MM.1S (cell line): ENCODE data around the gene LRRTM4.

Experiments used
- DNase-seq: peaks from one replicate; pipeline ENCODE4 v3.0.0-alpha.2; 2015
- H2AFZ ChIP-seq: fragments of 300-600 bp; sonication (generic); 2 replicates; pipeline ENCODE4 v1.6.0; 2016; ENCODE audit warnings: antibody characterized with exemption, low read length
- H3F3A ChIP-seq: fragments of 300-600 bp; sonication (generic); 2 replicates; pipeline ENCODE4 v1.6.1; 2016; ENCODE audit warnings: mild to moderate bottlenecking, antibody characterized with exemption, low read length, moderate library complexity, mixed read lengths; ENCODE audit not compliant: insufficient read depth
- H3K27ac ChIP-seq: fragments of 300-600 bp; sonication (generic); 2 replicates; pipeline ENCODE4 v1.5.1; 2016; ENCODE audit warnings: mild to moderate bottlenecking, low read length
- H3K27me3 ChIP-seq: fragments of 300-600 bp; sonication (generic); replicated peaks from 2 replicates; pipeline ENCODE4 v1.6.0; 2016; ENCODE audit warnings: low read length; ENCODE audit not compliant: insufficient read depth
- H3K36me3 ChIP-seq: fragments of 300-600 bp; sonication (generic); replicated peaks from 2 replicates; pipeline ENCODE4 v1.6.1; 2016; ENCODE audit warnings: mild to moderate bottlenecking, low read length, mixed read lengths; ENCODE audit not compliant: insufficient read depth
- H3K4me1 ChIP-seq: fragments of 300-600 bp; sonication (generic); 2 replicates; pipeline ENCODE4 v1.6.1; 2016; ENCODE audit warnings: low read length, mixed read lengths
- H3K4me2 ChIP-seq: fragments of 300-600 bp; sonication (generic); 2 replicates; pipeline ENCODE4 v1.6.0; 2016; ENCODE audit warnings: low read depth, low read length
- H3K4me3 ChIP-seq: fragments of 300-600 bp; sonication (generic); 2 replicates; pipeline ENCODE4 v1.5.1; 2016; ENCODE audit warnings: low read length, mixed read lengths
- H3K79me2 ChIP-seq: fragments of 300-600 bp; sonication (generic); 2 replicates; pipeline ENCODE4 v1.6.1; 2016; ENCODE audit warnings: mixed run types, low read length, mixed read lengths
- H3K9ac ChIP-seq: fragments of 300-600 bp; sonication (generic); 2 replicates; pipeline ENCODE4 v1.6.1; 2016; ENCODE audit warnings: low read length, mixed read lengths
- H3K9me2 ChIP-seq: fragments of 300-600 bp; sonication (generic); replicated peaks from 2 replicates; pipeline ENCODE4 v1.6.1; 2016; ENCODE audit warnings: mild to moderate bottlenecking, low read length, mixed read lengths; ENCODE audit not compliant: insufficient read depth
- H3K9me3 ChIP-seq: fragments of 300-600 bp; sonication (generic); replicated peaks from 2 replicates; pipeline ENCODE4 v1.6.1; 2016; ENCODE audit warnings: mild to moderate bottlenecking, low read length, mixed read lengths; ENCODE audit not compliant: insufficient read depth
- H4K20me1 ChIP-seq: fragments of 300-600 bp; sonication (generic); 2 replicates; pipeline ENCODE4 v1.6.1; 2016; ENCODE audit warnings: mild to moderate bottlenecking, low read length, moderate library complexity, mixed read lengths; ENCODE audit not compliant: insufficient read depth
- EZH2 ChIP-seq: fragments of 300-600 bp; sonication (generic); optimal IDR thresholded peaks from 2 replicates; pipeline ENCODE3; 2017; ENCODE audit warnings: low read depth, mild to moderate bottlenecking, antibody characterized with exemption, low read length, mixed read lengths
- EZH2phosphoT487 ChIP-seq: fragments of 300-600 bp; sonication (generic); IDR thresholded peaks from 2 replicates; pipeline ENCODE4 v1.6.1; 2018; ENCODE audit warnings: antibody characterized with exemption, low read length
- TF ChIP-seq, protein P1 (sequence below): fragments of 300-600 bp; sonication (generic); IDR thresholded peaks from 2 replicates; pipeline ENCODE4 v1.5.1; 2016; ENCODE audit warnings: antibody characterized with exemption, low read length, mixed read lengths

Gene LRRTM4

DNA sequence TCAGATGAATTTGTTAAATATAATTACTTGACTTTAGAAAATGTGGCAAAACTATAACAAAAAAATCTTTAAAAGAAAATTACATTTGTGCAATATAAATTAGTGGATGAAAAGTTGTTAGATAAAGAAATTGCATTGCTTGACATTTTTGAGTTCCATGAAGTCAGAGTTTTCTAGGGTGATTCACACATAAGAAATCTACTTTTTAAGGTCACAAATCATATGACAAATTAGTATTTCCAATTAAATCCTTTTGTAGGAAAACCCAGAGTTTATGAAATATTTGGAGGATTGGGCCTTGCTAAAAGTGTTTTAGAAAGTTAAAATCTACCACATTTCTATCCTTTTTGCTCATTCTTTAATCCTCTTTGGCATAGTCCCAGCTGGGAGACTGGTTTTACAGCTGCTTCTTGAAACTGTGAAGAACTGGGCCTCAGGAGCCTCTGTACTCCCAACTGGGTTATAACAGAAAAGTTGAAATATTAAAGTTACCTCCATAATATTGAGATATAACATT lies 289.2 kb downstream of the LRRTM4 start:
- Histone ChIP-seq H3K27ac (no peak overlapping the region), H3K9me3 (no peaks in the 10 kb centered on the region), H3F3A (no peaks in the 10 kb centered on the region), H3K9me2 (no peaks in the 10 kb centered on the region), H3K27me3 (no peaks in the 10 kb centered on the region), H3K4me3 (no peak overlapping the region), H3K36me3 (no peaks in the 10 kb centered on the region), H3K9ac (no peak overlapping the region), H3K79me2 (no peaks in the 10 kb centered on the region), H3K4me2 (no peak overlapping the region), H2AFZ (no peak overlapping the region), H3K4me1 (no peaks in the 10 kb centered on the region), H4K20me1 (no peaks in the 10 kb centered on the region)
- no peak for DNase-seq
- TF ChIP-seq EZH2 (no peak), EZH2phosphoT487 (no peak)
- TF ChIP-seq, protein P1, sequence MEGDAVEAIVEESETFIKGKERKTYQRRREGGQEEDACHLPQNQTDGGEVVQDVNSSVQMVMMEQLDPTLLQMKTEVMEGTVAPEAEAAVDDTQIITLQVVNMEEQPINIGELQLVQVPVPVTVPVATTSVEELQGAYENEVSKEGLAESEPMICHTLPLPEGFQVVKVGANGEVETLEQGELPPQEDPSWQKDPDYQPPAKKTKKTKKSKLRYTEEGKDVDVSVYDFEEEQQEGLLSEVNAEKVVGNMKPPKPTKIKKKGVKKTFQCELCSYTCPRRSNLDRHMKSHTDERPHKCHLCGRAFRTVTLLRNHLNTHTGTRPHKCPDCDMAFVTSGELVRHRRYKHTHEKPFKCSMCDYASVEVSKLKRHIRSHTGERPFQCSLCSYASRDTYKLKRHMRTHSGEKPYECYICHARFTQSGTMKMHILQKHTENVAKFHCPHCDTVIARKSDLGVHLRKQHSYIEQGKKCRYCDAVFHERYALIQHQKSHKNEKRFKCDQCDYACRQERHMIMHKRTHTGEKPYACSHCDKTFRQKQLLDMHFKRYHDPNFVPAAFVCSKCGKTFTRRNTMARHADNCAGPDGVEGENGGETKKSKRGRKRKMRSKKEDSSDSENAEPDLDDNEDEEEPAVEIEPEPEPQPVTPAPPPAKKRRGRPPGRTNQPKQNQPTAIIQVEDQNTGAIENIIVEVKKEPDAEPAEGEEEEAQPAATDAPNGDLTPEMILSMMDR, result no peak

DNA sequence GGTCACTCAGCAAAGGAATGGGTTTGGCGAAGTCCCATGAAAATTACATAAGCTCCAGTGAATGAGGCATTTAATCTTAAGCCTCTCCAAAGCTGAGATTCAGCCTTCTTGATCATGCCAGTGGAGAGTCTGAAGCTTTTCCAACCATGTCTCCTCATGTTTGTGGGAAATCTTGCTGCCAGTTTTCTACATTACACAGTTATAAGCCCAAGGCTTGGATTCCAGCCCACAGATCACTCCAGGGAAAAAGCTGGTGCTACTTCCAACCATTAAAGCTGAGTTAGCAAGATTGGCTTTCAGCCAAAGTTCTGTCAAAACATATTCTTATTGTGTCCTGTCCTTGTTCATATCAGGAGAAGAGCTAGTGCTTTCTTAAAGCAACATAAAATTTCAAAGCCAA lies 293.8 kb downstream of the LRRTM4 start:
- H3F3A ChIP-seq, result no peaks in the 10 kb centered on the region

DNA sequence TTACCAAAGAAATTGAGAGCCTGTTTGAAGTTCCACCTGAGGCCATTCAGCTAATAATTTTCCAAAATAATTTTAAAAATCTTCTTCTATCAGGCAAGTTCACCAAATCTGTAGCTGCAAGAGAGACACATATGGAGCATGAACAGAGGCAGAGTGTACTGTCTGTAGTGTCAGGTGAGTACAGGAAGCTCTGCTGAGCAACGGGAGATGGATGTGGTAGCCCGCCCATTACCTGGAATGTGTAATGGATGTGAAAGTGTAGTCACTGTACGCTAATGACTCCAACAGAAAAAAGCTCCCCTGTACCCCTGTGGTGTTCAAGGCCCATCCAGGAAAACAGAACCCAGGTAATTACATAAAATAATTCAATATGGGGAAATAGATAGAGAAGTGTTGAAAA lies 311.5 kb downstream of the LRRTM4 start:
- Histone ChIP-seq H4K20me1 (no peaks in the 10 kb centered on the region), H3K27me3 (no peaks in the 10 kb centered on the region), H3K36me3 (no peaks in the 10 kb centered on the region), H3K9me3 (no peaks in the 10 kb centered on the region), H3K4me2 (no peak overlapping the region), H3K9me2 (no peaks in the 10 kb centered on the region), H3F3A (no peaks in the 10 kb centered on the region), H3K79me2 (no peaks in the 10 kb centered on the region), H3K27ac (no peak overlapping the region), H3K4me1 (no peaks in the 10 kb centered on the region), H3K4me3 (no peak overlapping the region), H3K9ac (no peak overlapping the region), H2AFZ (no peak overlapping the region)
- TF ChIP-seq EZH2phosphoT487 (no peak), EZH2 (no peak)
- TF ChIP-seq, protein P1, result no peak
- no peak for DNase-seq

More for the DNA sequence above, 293.8 kb downstream of the LRRTM4 start:
- no peak overlapping the region for H2AFZ ChIP-seq
- H3K27ac ChIP-seq, result no peak overlapping the region
- H3K4me3 ChIP-seq, result no peak overlapping the region
- no peak overlapping the region for H3K9ac ChIP-seq
- no peaks in the 10 kb centered on the region for H3K4me1 ChIP-seq
- H3K79me2 ChIP-seq, result no peaks in the 10 kb centered on the region
- no peak for DNase-seq
- H3K27me3 ChIP-seq, result no peaks in the 10 kb centered on the region
- no peaks in the 10 kb centered on the region for H3K9me2 ChIP-seq
- H3K4me2 ChIP-seq, result no peak overlapping the region
- no peaks in the 10 kb centered on the region for H3K36me3 ChIP-seq
- no peaks in the 10 kb centered on the region for H3K9me3 ChIP-seq
- TF ChIP-seq, protein P1, result no peak
- no peak for TF ChIP-seq EZH2phosphoT487
- no peak for TF ChIP-seq EZH2
- H4K20me1 ChIP-seq, result no peaks in the 10 kb centered on the region
